Stimulated activated CD4-positive, alpha-beta T cell treated with anti-CD3 and anti-CD28 coated beads, Interleukin-1b, Interleukin-23, amount 100 ng/mL, for 4 hours (primary cell): ENCODE results near the gene WARS2.

Experiments used
- DNase-seq, 2 donors: peaks; one replicate each; pipeline ENCODE4 v3.0.0-alpha.2; 2020; ENCODE audit warnings: low read depth in 2 of 2

Gene WARS2

GRCh38 chr1:118984086-118984721, 156.2 kb downstream of the WARS2 start:
- DNase-seq = no peak

- no peak for DNase-seq
Observed at GRCh38 chr1:118983558-118984041, 156.9 kb downstream of the WARS2 start.

- no peak for DNase-seq
Observed at GRCh38 chr1:118982821-118983557, 157.5 kb downstream of the WARS2 start.

- no peak for DNase-seq
Observed at GRCh38 chr1:118982266-118982665, 158.2 kb downstream of the WARS2 start.

GRCh38 chr1:118981436-118981835, 159.0 kb downstream of the WARS2 start:
- no peak for DNase-seq
